ENCODE measurements around the gene TMIGD2. TPM values are rescaled to one million over a fixed set of nuclear protein-coding genes. Genes with fewer than 3 reads are reported as not detected.

Gene TMIGD2
- total and polyA plus RNA-seq, 2 of the 4 experiments (the other 2 are of a cell fraction): not detected

DNA sequence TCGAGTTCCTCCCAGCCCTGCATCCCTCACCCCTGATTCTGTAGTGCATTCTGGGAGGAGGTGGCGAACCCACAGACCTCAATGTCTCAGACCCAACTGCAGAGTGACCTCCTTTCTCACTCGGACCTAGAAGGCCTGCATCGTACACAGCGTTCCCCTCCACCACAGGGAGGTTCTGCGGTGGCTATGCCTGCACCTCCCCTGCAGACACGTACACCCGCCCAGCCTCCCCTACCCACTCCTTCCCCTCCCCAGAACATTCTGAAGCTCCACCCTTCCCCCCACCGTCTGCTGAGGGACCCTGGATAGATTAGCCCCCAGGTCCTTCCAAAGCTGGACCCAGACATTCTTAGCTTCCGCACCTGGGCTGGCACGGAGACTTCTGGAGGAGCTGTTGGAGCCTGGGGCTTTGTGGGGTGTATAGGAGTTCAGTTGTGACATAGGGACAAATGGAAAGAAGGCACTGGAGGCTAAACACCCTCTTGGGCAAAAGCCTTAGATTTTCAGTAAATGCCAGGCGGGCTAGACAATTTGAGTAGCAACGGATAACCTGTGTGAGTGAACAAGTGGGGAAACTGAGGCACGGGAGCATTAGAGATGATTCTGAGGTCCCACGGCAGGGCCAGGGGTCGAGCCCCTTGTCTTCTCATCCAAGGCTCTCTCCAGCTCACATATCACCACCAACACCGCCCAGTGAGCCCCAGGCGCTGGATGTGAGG is 1.8 kb upstream of the TMIGD2 start:
- no peaks in the 10 kb centered on the region for H3K4me1 ChIP-seq (ENCODE audit: control insufficient read depth, insufficient read depth, low read length)
- no peak overlapping the region for H2BK15ac ChIP-seq (ENCODE audit: low read depth, low read length)
- in situ Hi-C loops (cut with MboI; ENCODE audit: low sequenced_read_pairs): no loop called here
- no peak overlapping the region; the same call in 1 of the 2 replicates for H3K56ac ChIP-seq (ENCODE audit: extremely low read depth, insufficient read depth, low read length)
- peaks cover 2% of the 10 kb centered on the region; the same call in 1 of the 2 replicates for H3K36me3 ChIP-seq (ENCODE audit: control insufficient read depth, insufficient read depth, low read length)
- ChIA-PET POLR2A (ENCODE audit: unreplicated experiment) (no interaction called here), CTCF (no interaction called here)
- 56% methylated on average over 6 of the region's 18 CpGs; no CpG with 5 or more reads in 1 of the 2 experiments for WGBS, 2 experiments (ENCODE audit: extremely low coverage in 2 of 2, insufficient read length in 1 of 2)
- H3K4me2 ChIP-seq (ENCODE audit: low read depth, low read length): peak overlapping the region; percentile 70
- H3K9me1 ChIP-seq (ENCODE audit: insufficient read depth, low read length): peaks cover 6% of the 10 kb centered on the region; the same call in 1 of the 2 replicates
- no peak overlapping the region for H2BK20ac ChIP-seq (ENCODE audit: low read depth, low read length)
- intact Hi-C loops (cut with micrococcal nuclease): no loop called here
- H3K4me3 ChIP-seq (ENCODE audit: insufficient read depth, low read depth, low read length): peak overlapping the region; percentile 47; the same call in 1 of the 2 replicates
- DNase-seq (no peak), ATAC-seq (ENCODE audit: low read depth) (no peak)
- H3K18ac ChIP-seq (ENCODE audit: low read depth, low read length): no peak overlapping the region
- no peak overlapping the region for H2BK5ac ChIP-seq (ENCODE audit: low read depth, low read length, poor library complexity, severe bottlenecking)
- no peak overlapping the region for H4K5ac ChIP-seq (ENCODE audit: low read depth, low read length)
- H3K23ac ChIP-seq (ENCODE audit: low read depth, low read length): no peak overlapping the region
- no peaks in the 10 kb centered on the region for H3K27me3 ChIP-seq (ENCODE audit: control insufficient read depth, insufficient read depth, low read length)
- H2AK5ac ChIP-seq (ENCODE audit: low read depth, low read length): no peak overlapping the region
- H3K14ac ChIP-seq (replicated peaks; ENCODE audit: low read depth, low read length): no peak overlapping the region
- no peak overlapping the region for H4K91ac ChIP-seq (ENCODE audit: insufficient read depth, low read depth, low read length)
- peak overlapping the region; percentile 79 for H2AFZ ChIP-seq (replicated peaks; ENCODE audit: low read length, poor library complexity)
- no TSS peak for BruUV-seq (replicated peaks)
- H4K20me1 ChIP-seq (ENCODE audit: insufficient read depth, low read length): no peaks in the 10 kb centered on the region
- H3K4ac ChIP-seq (ENCODE audit: low read depth, low read length): no peak overlapping the region
- H3K27ac ChIP-seq (ENCODE audit: insufficient read depth, low read length): no peak overlapping the region
- peaks cover 0 to 3% of the 10 kb centered on the region in 2 experiments; a peak in 1 of 4 replicates for H3K79me1 ChIP-seq (ENCODE audit: low read depth in 1 of 2, low read length in 2 of 2)
- H2BK120ac ChIP-seq (ENCODE audit: low read depth, low read length): no peak overlapping the region
- H4K8ac ChIP-seq (ENCODE audit: low read depth in 2 of 2, low read length in 2 of 2): peak overlapping the region; percentile 12 to 84; a peak in 3 of 4 replicates
- peak overlapping the region; percentile 52 for H2AK9ac ChIP-seq (replicated peaks; ENCODE audit: low read depth, low read length, poor library complexity)
- no peaks in the 10 kb centered on the region for H3K9me3 ChIP-seq (ENCODE audit: control insufficient read depth, insufficient read depth, low read length)
- dilution Hi-C loops (cut with HindIII; ENCODE audit: low sequenced_read_pairs, unreplicated experiment): no loop called here
- no peak overlapping the region for H3K9ac ChIP-seq (ENCODE audit: low read depth, low read length)
- TF ChIP-seq POLR2A (IDR thresholded peaks at IDR 0.05; ENCODE audit: low read depth, low read length) (no peak), NFE2L2 (IDR thresholded peaks at IDR 0.05; ENCODE audit: low read depth, low read length) (no peak), RAD21 (IDR thresholded peaks at IDR 0.05; ENCODE audit: low read length) (no peak), BHLHE40 (IDR thresholded peaks at IDR 0.05; ENCODE audit: low read depth, low read length) (no peak), CHD1 (IDR thresholded peaks at IDR 0.05; ENCODE audit: low read depth, low read length) (no peak), MAFK (IDR thresholded peaks at IDR 0.05; ENCODE audit: low read depth, low read length) (no peak), RCOR1 (IDR thresholded peaks at IDR 0.05; ENCODE audit: insufficient replicate concordance, low read length) (no peak), MXI1 (IDR thresholded peaks at IDR 0.05; ENCODE audit: borderline replicate concordance, low read depth, low read length) (no peak), MAZ (IDR thresholded peaks at IDR 0.05; ENCODE audit: borderline replicate concordance, low read depth, low read length) (no peak), SMC3 (IDR thresholded peaks at IDR 0.05; ENCODE audit: low read depth, low read length) (no peak), FOS (IDR thresholded peaks at IDR 0.05; ENCODE audit: low read depth, low read length) (no peak), RFX5 (IDR thresholded peaks at IDR 0.05; ENCODE audit: low read depth, low read length) (no peak)
- TF ChIP-seq, protein P1, sequence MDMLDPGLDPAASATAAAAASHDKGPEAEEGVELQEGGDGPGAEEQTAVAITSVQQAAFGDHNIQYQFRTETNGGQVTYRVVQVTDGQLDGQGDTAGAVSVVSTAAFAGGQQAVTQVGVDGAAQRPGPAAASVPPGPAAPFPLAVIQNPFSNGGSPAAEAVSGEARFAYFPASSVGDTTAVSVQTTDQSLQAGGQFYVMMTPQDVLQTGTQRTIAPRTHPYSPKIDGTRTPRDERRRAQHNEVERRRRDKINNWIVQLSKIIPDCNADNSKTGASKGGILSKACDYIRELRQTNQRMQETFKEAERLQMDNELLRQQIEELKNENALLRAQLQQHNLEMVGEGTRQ (IDR thresholded peaks at IDR 0.05; ENCODE audit: low read depth, low read length): no peak
- TF ChIP-seq, protein P2, sequence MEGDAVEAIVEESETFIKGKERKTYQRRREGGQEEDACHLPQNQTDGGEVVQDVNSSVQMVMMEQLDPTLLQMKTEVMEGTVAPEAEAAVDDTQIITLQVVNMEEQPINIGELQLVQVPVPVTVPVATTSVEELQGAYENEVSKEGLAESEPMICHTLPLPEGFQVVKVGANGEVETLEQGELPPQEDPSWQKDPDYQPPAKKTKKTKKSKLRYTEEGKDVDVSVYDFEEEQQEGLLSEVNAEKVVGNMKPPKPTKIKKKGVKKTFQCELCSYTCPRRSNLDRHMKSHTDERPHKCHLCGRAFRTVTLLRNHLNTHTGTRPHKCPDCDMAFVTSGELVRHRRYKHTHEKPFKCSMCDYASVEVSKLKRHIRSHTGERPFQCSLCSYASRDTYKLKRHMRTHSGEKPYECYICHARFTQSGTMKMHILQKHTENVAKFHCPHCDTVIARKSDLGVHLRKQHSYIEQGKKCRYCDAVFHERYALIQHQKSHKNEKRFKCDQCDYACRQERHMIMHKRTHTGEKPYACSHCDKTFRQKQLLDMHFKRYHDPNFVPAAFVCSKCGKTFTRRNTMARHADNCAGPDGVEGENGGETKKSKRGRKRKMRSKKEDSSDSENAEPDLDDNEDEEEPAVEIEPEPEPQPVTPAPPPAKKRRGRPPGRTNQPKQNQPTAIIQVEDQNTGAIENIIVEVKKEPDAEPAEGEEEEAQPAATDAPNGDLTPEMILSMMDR (conservative IDR thresholded peaks at IDR 0.05; ENCODE audit: low read depth, low read length): no peak
- TF ChIP-seq, protein P3, sequence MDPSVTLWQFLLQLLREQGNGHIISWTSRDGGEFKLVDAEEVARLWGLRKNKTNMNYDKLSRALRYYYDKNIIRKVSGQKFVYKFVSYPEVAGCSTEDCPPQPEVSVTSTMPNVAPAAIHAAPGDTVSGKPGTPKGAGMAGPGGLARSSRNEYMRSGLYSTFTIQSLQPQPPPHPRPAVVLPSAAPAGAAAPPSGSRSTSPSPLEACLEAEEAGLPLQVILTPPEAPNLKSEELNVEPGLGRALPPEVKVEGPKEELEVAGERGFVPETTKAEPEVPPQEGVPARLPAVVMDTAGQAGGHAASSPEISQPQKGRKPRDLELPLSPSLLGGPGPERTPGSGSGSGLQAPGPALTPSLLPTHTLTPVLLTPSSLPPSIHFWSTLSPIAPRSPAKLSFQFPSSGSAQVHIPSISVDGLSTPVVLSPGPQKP (IDR thresholded peaks at IDR 0.05; ENCODE audit: borderline replicate concordance, low read depth, low read length): no peak
